HUDEP-2 (cell line): ENCODE results near the gene GMEB2.
"Not testable (repeated sequence)": the region's sequence is repeated elsewhere in the genome, so short reads cannot be mapped to it uniquely, and the experiment has no call there.

Source experiments
- DNase-seq, 76 experiments: peaks; one replicate each; lab custom pipeline; 2025; ENCODE audit not compliant: unreplicated experiment in 76 of 76; lab: John Stamatoyannopoulos, UW

Gene GMEB2, protein sequence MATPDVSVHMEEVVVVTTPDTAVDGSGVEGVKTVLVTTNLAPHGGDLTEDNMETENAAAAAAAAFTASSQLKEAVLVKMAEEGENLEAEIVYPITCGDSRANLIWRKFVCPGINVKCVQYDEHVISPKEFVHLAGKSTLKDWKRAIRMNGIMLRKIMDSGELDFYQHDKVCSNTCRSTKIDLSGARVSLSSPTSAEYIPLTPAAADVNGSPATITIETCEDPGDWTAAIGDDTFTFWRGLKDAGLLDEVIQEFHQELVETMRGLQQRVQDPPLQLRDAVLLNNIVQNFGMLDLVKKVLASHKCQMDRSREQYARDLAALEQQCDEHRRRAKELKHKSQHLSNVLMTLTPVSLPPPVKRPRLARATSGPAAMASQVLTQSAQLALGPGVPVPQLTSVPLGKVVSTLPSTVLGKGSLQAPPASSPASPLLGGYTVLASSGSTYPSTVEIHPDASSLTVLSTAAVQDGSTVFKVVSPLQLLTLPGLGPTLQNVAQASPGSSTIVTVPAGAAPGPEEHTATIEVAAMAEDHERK

DNA sequence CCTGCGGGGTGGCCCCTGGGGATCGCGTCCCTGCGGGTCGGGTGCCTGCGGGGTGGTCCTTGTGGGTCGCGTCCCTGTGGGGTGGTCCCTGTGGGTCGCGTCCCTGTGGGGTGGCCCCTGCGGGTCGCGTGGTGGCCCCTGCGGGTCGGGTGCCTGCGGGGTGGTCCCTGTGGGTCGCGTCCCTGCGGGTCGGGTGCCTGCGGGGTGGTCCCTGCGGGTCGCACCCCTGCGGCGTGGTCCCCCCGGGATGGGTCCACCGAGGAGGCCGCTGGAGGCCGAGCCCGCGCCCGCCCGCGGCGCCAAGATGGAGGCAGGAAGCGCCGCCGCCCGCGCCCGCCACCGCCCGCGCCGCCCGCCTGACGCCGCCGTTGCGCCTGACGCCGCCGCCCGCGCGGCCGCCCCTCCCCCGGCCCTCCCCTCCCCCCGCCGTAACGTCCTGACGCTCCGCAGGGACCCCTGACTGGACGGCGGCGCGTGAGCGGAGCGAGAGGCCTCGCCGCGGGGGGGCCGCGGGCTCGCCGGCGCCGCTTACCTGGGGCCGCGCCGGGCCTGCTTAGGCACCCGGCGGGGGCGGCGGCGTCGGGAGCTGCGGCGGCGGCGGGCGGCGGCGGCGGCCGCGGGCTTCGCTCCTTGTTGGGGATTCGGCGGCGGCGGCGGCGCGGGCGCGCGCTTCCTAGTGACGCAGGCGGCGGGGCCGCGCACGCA is at the start of gene GMEB2:
Gene GMEB2, minus strand, starts transcription at position 678 of the 705 bp plus-strand sequence. CDS start 7,704 bp downstream, outside the sequence.
- peak in 65 of 76 experiments; percentile 7 to 81 (median 67) for DNase-seq

DNA sequence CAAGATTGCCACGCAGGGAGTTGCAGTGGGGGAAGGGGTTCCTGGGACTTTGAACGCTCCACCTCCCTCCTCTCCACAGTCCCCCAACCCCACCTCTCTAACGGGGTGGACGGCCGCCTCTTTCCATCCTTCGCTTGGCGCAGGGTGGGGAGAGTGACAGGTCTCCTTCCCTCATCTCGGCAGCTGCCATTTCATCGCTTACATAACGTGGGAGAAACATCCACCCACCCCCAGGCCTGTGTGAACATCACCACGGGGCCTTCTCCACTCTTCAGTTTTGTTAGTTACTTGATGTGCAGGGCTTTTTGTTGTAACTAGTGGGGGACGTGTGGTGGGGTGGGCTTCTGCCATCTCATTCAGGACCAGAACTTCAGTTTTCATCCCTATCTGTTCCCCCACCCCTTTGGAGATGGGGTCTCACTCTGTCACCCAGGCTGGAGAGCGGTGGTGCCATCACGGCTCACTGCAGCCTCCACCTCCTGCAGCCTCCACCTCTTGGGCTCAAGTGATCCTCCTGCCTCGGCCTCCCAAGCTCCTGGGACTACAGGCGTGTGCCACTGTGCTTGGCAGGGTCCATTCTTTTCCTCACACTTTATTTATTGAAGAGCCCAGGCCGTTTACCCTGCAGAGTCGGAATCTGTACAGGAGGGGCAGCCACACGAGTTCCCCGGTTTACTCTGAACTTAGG is 48.9 kb upstream of the GMEB2 start:
- DNase-seq = no peak

DNA sequence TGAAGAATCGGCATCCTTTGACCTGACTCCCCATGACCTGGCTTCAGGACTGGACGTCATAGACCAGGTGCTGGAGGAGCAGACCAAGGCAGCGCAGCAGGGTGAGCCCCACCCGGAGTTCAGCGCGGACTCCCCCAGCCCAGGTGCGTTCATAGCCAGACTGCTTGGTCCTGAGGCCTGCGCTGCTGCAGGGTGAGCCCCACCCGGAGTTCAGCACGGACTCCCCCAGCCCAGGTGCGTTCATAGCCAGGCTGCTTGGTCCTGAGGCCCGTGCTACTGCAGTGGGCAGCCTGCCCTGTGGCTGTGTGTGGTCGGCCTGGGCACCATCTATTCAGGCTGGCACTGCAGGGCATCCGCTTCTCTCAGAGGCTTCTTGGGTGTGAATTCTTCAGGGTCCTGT is 47.0 kb upstream of the GMEB2 start:
- DNase-seq = no peak

GRCh38 chr20:63672666-63673065 is 45.8 kb upstream of the GMEB2 start:
- no peak for DNase-seq

DNA sequence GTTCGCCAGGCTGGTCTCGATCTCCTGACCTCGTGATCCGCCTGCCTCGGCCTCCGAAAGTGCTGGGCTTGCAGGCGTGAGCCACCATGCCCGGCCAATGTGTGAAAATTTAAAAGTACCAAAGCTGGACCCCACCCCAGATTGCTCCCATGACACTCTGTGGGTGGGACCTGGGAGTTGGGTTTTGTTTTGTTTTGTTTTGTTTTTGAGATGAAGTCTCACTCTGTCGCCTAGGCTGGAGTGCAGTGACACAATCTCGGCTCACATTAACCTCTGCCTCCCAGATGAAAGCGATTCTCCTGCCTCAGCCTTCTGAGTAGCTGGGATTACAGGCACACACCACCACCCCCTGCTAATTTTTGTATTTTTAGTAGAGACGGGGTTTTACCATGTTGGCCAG is 44.8 kb upstream of the GMEB2 start:
- DNase-seq = not testable (repeated sequence)

DNA sequence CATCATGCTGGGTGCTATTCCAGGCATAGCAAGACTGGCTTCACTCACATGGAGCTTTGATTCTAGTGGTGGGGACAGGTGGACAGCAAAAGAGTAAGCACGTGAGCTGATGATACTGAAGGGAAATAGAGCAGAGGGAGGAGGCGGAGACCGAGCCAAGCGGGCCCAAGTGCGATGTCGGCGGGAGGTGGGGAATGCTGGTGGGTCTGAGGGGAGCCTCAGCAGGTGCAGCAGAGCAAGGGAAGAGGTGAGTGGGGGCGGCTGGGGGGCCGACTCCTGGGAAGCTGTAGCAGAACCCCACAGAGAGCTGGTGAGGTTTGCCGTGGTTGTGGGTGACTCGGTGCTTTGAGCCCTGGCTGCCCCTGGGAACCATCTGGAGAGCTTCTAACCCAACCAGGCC is 41.5 kb upstream of the GMEB2 start:
- DNase-seq = no peak

DNA sequence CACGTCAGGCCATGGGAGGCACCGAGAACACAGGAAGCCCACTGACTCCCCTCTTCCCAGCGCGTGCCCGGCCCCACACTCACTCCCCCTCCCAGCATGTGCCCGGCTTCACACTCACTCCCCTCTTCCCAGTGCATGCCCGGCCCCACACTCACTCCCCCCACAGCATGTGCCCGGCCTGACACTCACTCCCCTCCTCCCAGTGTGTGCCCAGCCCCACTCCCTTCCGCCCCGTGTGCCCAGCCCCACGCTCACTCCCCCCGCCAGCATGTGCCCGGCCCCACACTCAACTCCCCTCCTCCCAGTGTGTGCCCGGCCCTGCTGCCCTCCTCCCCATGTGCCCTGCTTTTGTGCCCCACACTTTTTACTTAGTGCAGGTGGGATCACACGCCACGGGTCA is 41.0 kb upstream of the GMEB2 start:
- DNase-seq = no peak

DNA sequence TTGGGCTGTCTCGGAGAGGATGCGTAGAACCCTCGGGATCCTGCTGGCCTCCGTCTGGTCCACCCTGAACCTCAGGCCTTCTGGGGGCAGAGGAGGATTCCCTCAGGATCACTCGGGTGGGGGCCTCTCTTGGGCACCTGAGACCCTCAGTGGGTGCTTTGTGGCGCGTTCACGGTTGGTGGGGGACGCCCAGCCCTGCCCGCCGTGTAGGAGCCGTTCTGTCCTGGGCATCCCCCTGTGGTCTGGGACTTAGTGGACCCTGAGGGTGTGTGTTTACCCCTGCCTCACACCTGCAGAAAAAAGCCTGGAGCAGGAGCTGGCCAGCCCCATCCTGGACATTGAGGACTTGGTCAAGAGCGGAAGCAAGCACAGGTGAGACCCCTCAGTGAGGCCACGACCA is 38.8 kb upstream of the GMEB2 start:
- no peak for DNase-seq

DNA sequence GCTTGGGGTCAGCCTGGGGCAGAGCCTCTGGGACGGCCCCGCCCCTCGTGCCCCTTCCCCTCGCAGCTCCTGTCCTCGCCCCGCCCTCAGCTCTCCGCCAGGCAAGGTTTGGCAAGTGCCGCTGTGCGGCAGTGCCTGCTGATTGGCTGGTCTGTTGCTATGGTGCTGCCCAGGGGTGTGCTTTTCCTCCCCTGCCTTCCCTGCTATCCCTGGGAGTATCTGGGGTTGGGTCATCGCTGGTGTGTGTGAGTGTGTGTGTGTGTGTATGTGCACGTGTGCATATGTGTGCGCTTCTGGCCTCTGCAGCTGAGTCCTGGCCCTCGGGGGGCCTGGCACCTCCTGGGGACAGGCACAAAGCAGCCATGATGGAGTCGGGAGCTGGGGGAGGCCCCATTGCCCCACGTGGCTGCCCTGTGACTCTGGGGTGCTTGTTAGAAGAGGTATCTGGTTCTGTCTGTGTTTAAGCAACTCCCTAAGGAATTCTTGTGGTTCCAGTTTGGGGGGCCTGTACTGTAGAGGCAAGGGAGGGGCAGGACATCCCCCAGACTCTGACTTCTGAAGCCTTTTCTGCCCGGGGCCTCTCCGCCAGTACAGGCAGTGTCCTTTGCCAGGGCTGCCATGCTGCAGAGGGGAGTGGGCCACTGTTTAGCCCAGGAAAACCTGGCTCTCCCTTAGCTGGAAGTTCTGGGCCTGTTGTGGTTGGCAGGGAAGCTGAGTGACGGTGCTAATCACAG is 38.1 kb upstream of the GMEB2 start:
- no peak for DNase-seq

GRCh38 chr20:63664143-63664851 is 37.4 kb upstream of the GMEB2 start:
- no peak for DNase-seq

DNA sequence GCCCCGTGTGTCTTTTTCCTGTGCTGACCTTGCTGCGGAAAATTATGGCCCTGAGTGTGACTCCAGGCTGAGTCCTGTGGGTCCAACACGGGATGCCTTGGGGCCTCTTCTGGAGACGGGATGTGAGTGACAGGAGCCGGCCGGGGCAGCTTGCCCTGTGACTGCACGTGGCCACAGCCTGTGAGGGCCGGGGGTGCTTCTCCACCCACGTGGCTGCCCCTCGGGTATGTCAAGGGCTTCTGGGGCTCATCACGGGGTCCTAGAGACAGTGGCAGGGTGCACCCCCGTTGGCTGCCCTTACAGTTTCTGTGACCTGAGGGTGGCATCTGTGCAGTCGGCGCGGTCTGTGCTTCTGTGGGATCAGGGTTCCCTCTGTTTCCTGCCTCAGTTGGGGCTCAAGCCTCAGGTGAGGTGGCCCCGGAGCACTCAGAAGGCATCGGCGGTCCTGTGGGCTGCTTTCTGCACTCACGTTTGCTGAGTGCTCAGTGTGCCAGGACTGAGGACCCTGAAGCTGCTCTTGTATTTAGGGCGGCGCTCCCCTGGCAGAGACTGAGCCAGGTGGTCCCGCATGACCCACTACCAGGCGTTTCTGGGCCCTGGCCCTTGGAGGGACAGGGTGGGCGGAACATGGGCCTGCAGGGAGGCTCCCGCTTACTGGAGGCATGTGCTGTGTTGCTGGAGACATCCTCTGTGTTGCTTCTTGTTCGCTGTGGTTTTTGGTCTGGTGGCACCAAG is 36.6 kb upstream of the GMEB2 start:
- DNase-seq = no peak

DNA sequence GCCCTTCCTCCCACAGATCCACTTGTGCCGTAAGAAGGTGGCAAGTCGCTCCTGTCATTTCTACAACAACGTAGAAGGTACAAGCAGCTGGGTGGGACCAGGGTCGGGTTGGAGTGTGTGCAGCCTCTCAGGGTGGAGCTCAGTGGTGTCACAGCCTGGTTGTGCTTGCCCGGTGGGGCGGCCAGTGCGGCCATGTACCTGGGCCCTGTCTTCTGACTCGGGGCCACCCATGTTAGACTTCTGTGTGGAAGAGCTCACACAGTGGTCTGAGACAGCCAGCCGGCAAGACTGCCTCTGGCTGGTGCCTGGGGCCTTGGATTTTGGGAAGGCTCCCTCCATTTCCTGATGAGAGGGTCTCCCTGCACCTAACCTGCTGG is 35.9 kb upstream of the GMEB2 start:
- DNase-seq = no peak

GRCh38 chr20:63661959-63662812 is 35.3 kb upstream of the GMEB2 start:
- no peak for DNase-seq

DNA sequence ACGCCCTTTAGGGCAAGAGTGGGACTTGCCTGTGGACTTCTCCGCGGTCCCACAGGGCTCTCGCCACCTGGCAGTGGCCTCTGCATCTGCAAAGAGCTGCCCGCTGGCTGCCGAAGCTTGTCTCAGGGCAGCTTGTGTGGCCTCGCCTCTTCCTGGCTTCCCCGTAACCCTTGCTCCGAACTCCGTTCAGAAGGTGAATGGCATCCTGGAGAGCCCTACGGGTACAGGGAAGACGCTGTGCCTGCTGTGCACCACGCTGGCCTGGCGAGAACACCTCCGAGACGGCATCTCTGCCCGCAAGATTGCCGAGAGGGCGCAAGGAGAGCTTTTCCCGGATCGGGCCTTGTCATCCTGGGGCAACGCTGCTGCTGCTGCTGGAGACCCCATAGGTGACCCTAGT is 34.2 kb upstream of the GMEB2 start:
- no peak for DNase-seq

DNA sequence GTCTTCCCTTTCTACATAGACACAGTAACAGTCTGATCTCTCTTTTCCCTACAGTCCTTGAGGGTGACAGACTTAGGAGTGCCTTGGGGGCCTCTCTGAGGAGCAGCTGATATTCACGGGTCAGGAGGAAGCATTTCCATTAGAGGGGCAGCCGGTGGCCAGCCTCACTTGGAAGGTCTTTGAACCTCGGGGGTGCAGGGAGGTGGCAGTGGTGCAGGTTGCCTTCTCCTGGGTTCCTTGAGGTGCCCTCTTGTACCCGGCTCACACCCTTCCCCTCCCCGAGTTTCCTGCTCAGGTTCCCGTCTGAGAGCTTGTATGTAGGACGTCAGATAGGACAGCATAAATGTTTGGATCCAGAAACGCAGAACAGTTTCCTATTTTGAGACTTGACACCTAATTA is 33.7 kb upstream of the GMEB2 start:
- no peak for DNase-seq

GRCh38 chr20:63660174-63660573 is 33.3 kb upstream of the GMEB2 start:
- DNase-seq = not testable (repeated sequence)

DNA sequence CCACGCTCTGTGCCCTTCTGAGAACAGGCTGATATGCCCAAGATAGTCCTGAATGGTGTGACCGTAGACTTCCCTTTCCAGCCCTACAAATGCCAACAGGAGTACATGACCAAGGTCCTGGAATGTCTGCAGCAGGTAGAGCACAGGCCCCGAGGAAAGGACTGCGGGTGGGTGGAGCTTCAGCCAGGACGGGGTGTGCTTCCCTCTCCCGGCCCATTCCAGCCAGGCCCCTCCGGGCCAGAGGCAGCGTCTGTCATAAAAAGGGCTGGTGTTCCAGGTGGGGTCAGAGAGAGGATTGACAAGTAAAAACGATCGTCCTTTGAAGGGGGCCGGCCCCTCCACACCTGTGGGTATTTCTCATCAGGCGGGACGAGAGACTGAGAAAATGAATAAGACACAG is 32.5 kb upstream of the GMEB2 start:
- no peak for DNase-seq

DNA sequence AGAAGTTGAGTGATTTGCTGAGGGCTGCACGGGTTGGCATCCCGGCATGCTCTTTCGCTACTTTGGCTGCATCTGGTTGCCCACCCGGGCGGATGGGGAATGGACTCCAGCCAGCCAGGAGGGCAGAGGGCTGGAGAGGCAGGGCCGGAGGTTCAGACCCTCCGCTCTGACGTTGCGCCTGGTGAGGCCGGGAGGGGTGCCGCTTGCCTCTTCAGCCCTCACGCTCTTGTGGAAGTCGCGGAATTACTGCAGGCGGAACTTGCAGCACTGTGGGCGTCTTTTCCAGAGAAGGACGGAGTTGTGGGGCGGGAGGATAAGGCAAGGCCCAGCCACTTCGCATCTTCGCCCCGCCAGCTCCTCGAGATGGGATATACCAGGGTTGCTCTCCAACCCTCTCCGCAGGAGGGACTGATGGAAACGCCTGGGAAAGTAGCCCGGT is 31.9 kb upstream of the GMEB2 start:
- peak in 7 of 76 experiments; percentile 15 to 45 (median 24) for DNase-seq
